Gastrocnemius medialis (tissue), 4 donors: ENCODE results near the gene DRAM2. TPM values are rescaled to one million over a fixed set of nuclear protein-coding genes. Genes with fewer than 3 reads are reported as not detected.

Source experiments
- ATAC-seq, 2 donors: fragments of 150-250 bp; one replicate each; pipeline ENCODE4 v1.9.1; 2016
- DNase-seq, 2 donors: peaks; one replicate each; pipeline ENCODE4 v3.0.0-alpha.2; 2019
- H3K27ac ChIP-seq, 4 donors: fragments of 200-600 bp; sonication (generic); 1 replicate in 1 of 4; 2 replicates in 3 of 4; pipeline ENCODE4 v1.5.1; 2016 to 2018; ENCODE audit warnings: mild to moderate bottlenecking in 2 of 4, moderate library complexity in 1 of 4
- H3K27me3 ChIP-seq, 3 donors: fragments of 200-600 bp; sonication (generic) in 2 of 3; 1 replicate in 1 of 3; 2 replicates in 2 of 3; pipeline versions ENCODE4 v1.5.1 to v1.6.0; 2016 to 2019; ENCODE audit warnings: mild to moderate bottlenecking in 1 of 3, moderate library complexity in 1 of 3
- H3K36me3 ChIP-seq, 2 donors: fragments of 200-600 bp; sonication (generic) in 1 of 2; one replicate each; pipeline ENCODE4 v1.5.1; 2017 to 2018
- H3K4me1 ChIP-seq, 2 donors: fragments of 200-600 bp; sonication (generic) in 1 of 2; one replicate each; pipeline ENCODE4 v1.5.1; 2016 to 2017; ENCODE audit warnings: mild to moderate bottlenecking in 2 of 2
- H3K4me3 ChIP-seq, 4 donors: fragments of 200-600 bp; sonication (generic) in 3 of 4; 1 replicate in 1 of 4; 2 replicates in 3 of 4; pipeline ENCODE4 v1.5.1; 2016 to 2019; ENCODE audit warnings: mild to moderate bottlenecking in 2 of 4
- H3K9me3 ChIP-seq, 3 donors: fragments of 200-600 bp; sonication (generic) in 2 of 3; 1 replicate in 1 of 3; 2 replicates in 2 of 3; pipeline ENCODE4 v1.5.1; 2016 to 2019
- POLR2A ChIP-seq, 2 donors: fragments of 450-650 bp; IDR thresholded peaks; one replicate each; pipeline ENCODE4 v1.6.1; 2017; ENCODE audit warnings: antibody characterized with exemption in 2 of 2, mild to moderate bottlenecking in 2 of 2, moderate library complexity in 2 of 2
- in situ Hi-C, 4 donors: fragments of 200-750 bp; cut with MboI; loops; one replicate each; pipeline versions ENCODE4 v1.15.0 to v1.8.0; 2017; ENCODE audit warnings: low sequenced_read_pairs in 4 of 4
- intact Hi-C: fragments of 100-400 bp; cut with DNase I; formaldehyde crosslinking; loops from one replicate; pipeline ENCODE4 v1.15.1; 2023; ENCODE audit warnings: low total_unique reads
- total RNA-seq, 4 donors: library from RNA; depleted of rRNA; stranded (reverse); fragments of >200 nt; gene quantifications; one replicate each; pipeline versions ENCODE4 v1.1.0 to v1.2.3, GENCODE V29; 2016
- TF ChIP-seq, protein P1 (sequence below), 5 experiments: fragments of 450-650 bp in 3 of 5; fragments of 200-600 bp in 2 of 5; sonication (generic) in 2 of 5; IDR thresholded peaks in 4 of 5; conservative IDR thresholded peaks in 1 of 5; 1 replicate in 4 of 5; 2 replicates in 1 of 5; pipeline ENCODE4 v1.5.1; 2016 to 2019; ENCODE audit warnings: antibody characterized with exemption in 5 of 5, mild to moderate bottlenecking in 3 of 5, moderate library complexity in 3 of 5

The DRAM2 gene
- total RNA-seq, 4 donors from 2014 or later = 28.9 to 47.1 (median 36.7) TPM

DNA sequence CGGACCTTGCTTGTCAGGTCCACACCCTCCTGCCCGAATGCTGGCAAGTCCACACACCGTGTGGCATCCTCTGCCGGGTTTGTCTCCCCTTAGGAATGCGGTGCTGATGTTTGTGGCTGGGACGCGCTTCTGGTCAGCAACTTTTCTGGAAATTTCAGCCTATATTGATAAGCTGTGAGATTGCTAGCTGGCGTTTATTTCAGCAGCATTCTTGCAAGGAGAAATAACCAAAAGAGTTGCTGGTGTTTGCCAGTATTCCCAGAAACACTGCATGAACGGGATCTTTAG, 731 bp upstream of the DRAM2 start:
- no peaks in the 10 kb centered on the region for H3K9me3 ChIP-seq
- H3K27me3 ChIP-seq = no peaks in the 10 kb centered on the region
- H3K36me3 ChIP-seq = peaks cover 0 to 5% of the 10 kb centered on the region in 2 donors
- H3K4me3 ChIP-seq = peak overlapping the region; percentile 92 to 99 (median 96)
- DNase-seq = no peak
- ATAC-seq = no peak
- peak overlapping the region; percentile 94 to 98 (median 96) for H3K27ac ChIP-seq
- TF ChIP-seq, protein P1, sequence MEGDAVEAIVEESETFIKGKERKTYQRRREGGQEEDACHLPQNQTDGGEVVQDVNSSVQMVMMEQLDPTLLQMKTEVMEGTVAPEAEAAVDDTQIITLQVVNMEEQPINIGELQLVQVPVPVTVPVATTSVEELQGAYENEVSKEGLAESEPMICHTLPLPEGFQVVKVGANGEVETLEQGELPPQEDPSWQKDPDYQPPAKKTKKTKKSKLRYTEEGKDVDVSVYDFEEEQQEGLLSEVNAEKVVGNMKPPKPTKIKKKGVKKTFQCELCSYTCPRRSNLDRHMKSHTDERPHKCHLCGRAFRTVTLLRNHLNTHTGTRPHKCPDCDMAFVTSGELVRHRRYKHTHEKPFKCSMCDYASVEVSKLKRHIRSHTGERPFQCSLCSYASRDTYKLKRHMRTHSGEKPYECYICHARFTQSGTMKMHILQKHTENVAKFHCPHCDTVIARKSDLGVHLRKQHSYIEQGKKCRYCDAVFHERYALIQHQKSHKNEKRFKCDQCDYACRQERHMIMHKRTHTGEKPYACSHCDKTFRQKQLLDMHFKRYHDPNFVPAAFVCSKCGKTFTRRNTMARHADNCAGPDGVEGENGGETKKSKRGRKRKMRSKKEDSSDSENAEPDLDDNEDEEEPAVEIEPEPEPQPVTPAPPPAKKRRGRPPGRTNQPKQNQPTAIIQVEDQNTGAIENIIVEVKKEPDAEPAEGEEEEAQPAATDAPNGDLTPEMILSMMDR (IDR thresholded peaks at IDR 0.05 in 4 of 5, conservative IDR thresholded peaks at IDR 0.05 in 1 of 5) = no peak
- no peak for TF ChIP-seq POLR2A (IDR thresholded peaks at IDR 0.05)
- in situ Hi-C loops = loop anchor here in 2 of 4 donors (25.0 kb wide), 1 partner anchor 622 kb away; the partner anchor contains the start of gene DDX20 (in 2 of the 2)
- peaks cover 28 to 42% of the 10 kb centered on the region in 2 donors for H3K4me1 ChIP-seq
- intact Hi-C loops = loop anchor here (5.0 to 10.0 kb wide), 3 partner anchors 178 to 624 kb away; partner anchors contain the start of genes ATP5PB, LRIF1 and WDR77

DNA sequence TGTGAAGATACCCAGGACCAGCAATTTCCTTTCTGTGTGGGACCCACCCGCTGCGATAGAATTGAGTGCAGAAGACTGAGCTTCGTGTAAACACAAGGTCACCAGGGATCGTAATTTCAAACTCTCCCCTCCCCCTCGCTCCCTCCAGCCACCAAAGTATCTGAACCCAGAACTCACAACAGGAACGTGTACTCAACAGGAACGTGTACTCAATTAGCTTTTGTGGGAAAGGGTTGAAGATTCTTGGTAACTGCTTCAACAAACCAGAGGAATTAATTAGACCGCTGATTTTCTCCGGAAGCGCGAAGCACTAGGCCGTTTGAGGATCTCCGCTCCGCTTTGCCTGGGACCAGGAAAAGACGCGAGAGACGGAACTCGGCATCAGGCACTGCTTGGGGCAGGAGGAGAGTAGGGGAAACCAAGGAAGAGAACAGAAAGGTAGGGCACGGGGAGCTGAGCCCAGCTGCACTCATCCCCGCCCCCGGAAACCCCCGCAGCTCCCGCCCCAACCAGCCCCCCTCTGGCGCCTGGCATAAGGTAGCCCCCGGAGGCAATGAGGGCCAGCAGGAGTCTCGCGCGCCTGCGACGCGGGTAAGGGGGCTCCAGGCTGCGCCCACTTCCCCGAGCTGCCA, 453 bp downstream of the DRAM2 start:
- ATAC-seq (peak; percentile 30 to 34), DNase-seq (peak; percentile 9 to 16)
- intact Hi-C loops = no loop called here
- in situ Hi-C loops = loop anchor here in 2 of 4 donors (25.0 kb wide), 1 partner anchor 623 kb away; the partner anchor contains the start of gene DDX20 (in 2 of the 2)
- Histone ChIP-seq H3K9me3 (no peaks in the 10 kb centered on the region), H3K36me3 (peaks cover 0 to 14% of the 10 kb centered on the region in 2 donors), H3K4me3 (peak overlapping the region; percentile 92 to 99 (median 96)), H3K27me3 (no peaks in the 10 kb centered on the region), H3K27ac (peak overlapping the region; percentile 94 to 98 (median 96)), H3K4me1 (peaks cover 28 to 37% of the 10 kb centered on the region in 2 donors)
- TF ChIP-seq, protein P1 (IDR thresholded peaks at IDR 0.05 in 4 of 5, conservative IDR thresholded peaks at IDR 0.05 in 1 of 5) = no peak
- no peak for TF ChIP-seq POLR2A (IDR thresholded peaks at IDR 0.05)

DNA sequence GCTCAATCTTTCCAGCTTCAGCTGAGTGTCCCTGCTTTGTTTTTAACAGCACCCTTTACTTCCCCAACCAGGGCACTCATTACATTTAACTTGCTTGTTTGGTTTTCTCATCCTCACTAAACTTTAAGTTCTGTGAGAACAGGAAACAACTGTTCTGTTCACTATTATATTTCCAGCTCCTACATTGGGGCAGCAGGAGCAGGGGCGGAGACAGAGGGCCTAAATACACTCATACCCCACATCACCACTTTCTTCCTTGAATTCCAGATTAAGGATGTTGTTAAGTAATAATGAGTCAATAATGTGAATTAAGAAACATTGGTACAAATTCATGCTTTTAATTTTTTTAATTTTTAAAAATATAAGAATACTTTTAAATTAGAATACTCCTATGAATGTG, 6.0 kb downstream of the DRAM2 start:
- TF ChIP-seq, protein P1 (IDR thresholded peaks at IDR 0.05 in 4 of 5, conservative IDR thresholded peaks at IDR 0.05 in 1 of 5) = no peak
- TF ChIP-seq POLR2A (IDR thresholded peaks at IDR 0.05) = no peak
- Histone ChIP-seq H3K36me3 (peaks cover 0 to 37% of the 10 kb centered on the region in 2 donors), H3K27me3 (no peaks in the 10 kb centered on the region), H3K4me3 (no peak overlapping the region), H3K4me1 (peaks cover 1 to 7% of the 10 kb centered on the region in 2 donors), H3K9me3 (no peaks in the 10 kb centered on the region), H3K27ac (no peak overlapping the region)
- intact Hi-C loops (no loop called here), in situ Hi-C loops (loop anchor here in 2 of 4 donors (25.0 kb wide), 1 partner anchor 628 kb away; the partner anchor contains the start of gene DDX20 (in 2 of the 2))
- ATAC-seq (no peak), DNase-seq (no peak)

DNA sequence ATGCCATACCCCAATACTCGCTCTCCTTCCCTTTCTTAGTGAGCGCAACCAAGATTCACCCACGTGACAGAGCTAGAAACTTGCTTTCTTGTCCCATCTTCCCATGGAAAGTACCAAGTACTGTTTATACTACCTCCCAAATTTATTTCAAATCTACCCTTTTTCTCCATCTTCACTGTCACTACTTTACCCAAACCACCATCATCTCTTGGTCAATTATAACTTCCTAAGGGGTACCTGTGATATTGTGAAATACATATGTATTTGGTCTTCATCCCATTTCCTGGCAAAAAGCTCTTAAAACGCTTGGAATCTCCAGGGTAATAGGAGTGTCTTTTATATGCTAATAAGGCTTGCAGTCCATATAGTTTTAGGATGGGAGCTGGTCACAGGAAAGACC, 8.2 kb downstream of the DRAM2 start:
- intact Hi-C loops = no loop called here
- no peak overlapping the region for H3K4me3 ChIP-seq
- H3K9me3 ChIP-seq = no peaks in the 10 kb centered on the region
- H3K36me3 ChIP-seq = peaks cover 0 to 49% of the 10 kb centered on the region in 2 donors
- no peak overlapping the region for H3K27ac ChIP-seq
- H3K4me1 ChIP-seq = no peaks in the 10 kb centered on the region
- no peak for ATAC-seq
- in situ Hi-C loops = loop anchor here in 2 of 4 donors (25.0 kb wide), 1 partner anchor 631 kb away; the partner anchor contains the start of gene DDX20 (in 2 of the 2)
- DNase-seq = no peak
- no peaks in the 10 kb centered on the region for H3K27me3 ChIP-seq
- TF ChIP-seq, protein P1 (IDR thresholded peaks at IDR 0.05 in 4 of 5, conservative IDR thresholded peaks at IDR 0.05 in 1 of 5) = no peak
- no peak for TF ChIP-seq POLR2A (IDR thresholded peaks at IDR 0.05)
